MM.1S (cell line): ENCODE results near the gene TUFT1.

Source experiments
- DNase-seq: peaks from one replicate; pipeline ENCODE4 v3.0.0-alpha.2; 2015
- H2AFZ ChIP-seq: fragments of 300-600 bp; sonication (generic); 2 replicates; pipeline ENCODE4 v1.6.0; 2016; ENCODE audit warnings: antibody characterized with exemption, low read length
- H3F3A ChIP-seq: fragments of 300-600 bp; sonication (generic); 2 replicates; pipeline ENCODE4 v1.6.1; 2016; ENCODE audit warnings: mild to moderate bottlenecking, antibody characterized with exemption, low read length, moderate library complexity, mixed read lengths; ENCODE audit not compliant: insufficient read depth
- H3K27ac ChIP-seq: fragments of 300-600 bp; sonication (generic); 2 replicates; pipeline ENCODE4 v1.5.1; 2016; ENCODE audit warnings: mild to moderate bottlenecking, low read length
- H3K27me3 ChIP-seq: fragments of 300-600 bp; sonication (generic); replicated peaks from 2 replicates; pipeline ENCODE4 v1.6.0; 2016; ENCODE audit warnings: low read length; ENCODE audit not compliant: insufficient read depth
- H3K36me3 ChIP-seq: fragments of 300-600 bp; sonication (generic); replicated peaks from 2 replicates; pipeline ENCODE4 v1.6.1; 2016; ENCODE audit warnings: mild to moderate bottlenecking, low read length, mixed read lengths; ENCODE audit not compliant: insufficient read depth
- H3K4me1 ChIP-seq: fragments of 300-600 bp; sonication (generic); 2 replicates; pipeline ENCODE4 v1.6.1; 2016; ENCODE audit warnings: low read length, mixed read lengths
- H3K4me2 ChIP-seq: fragments of 300-600 bp; sonication (generic); 2 replicates; pipeline ENCODE4 v1.6.0; 2016; ENCODE audit warnings: low read depth, low read length
- H3K4me3 ChIP-seq: fragments of 300-600 bp; sonication (generic); 2 replicates; pipeline ENCODE4 v1.5.1; 2016; ENCODE audit warnings: low read length, mixed read lengths
- H3K79me2 ChIP-seq: fragments of 300-600 bp; sonication (generic); 2 replicates; pipeline ENCODE4 v1.6.1; 2016; ENCODE audit warnings: mixed run types, low read length, mixed read lengths
- H3K9ac ChIP-seq: fragments of 300-600 bp; sonication (generic); 2 replicates; pipeline ENCODE4 v1.6.1; 2016; ENCODE audit warnings: low read length, mixed read lengths
- H3K9me2 ChIP-seq: fragments of 300-600 bp; sonication (generic); replicated peaks from 2 replicates; pipeline ENCODE4 v1.6.1; 2016; ENCODE audit warnings: mild to moderate bottlenecking, low read length, mixed read lengths; ENCODE audit not compliant: insufficient read depth
- H3K9me3 ChIP-seq: fragments of 300-600 bp; sonication (generic); replicated peaks from 2 replicates; pipeline ENCODE4 v1.6.1; 2016; ENCODE audit warnings: mild to moderate bottlenecking, low read length, mixed read lengths; ENCODE audit not compliant: insufficient read depth
- H4K20me1 ChIP-seq: fragments of 300-600 bp; sonication (generic); 2 replicates; pipeline ENCODE4 v1.6.1; 2016; ENCODE audit warnings: mild to moderate bottlenecking, low read length, moderate library complexity, mixed read lengths; ENCODE audit not compliant: insufficient read depth
- EZH2 ChIP-seq: fragments of 300-600 bp; sonication (generic); optimal IDR thresholded peaks from 2 replicates; pipeline ENCODE3; 2017; ENCODE audit warnings: low read depth, mild to moderate bottlenecking, antibody characterized with exemption, low read length, mixed read lengths
- EZH2phosphoT487 ChIP-seq: fragments of 300-600 bp; sonication (generic); IDR thresholded peaks from 2 replicates; pipeline ENCODE4 v1.6.1; 2018; ENCODE audit warnings: antibody characterized with exemption, low read length
- TF ChIP-seq, protein P1 (sequence below): fragments of 300-600 bp; sonication (generic); IDR thresholded peaks from 2 replicates; pipeline ENCODE4 v1.5.1; 2016; ENCODE audit warnings: antibody characterized with exemption, low read length, mixed read lengths

TUFT1 gene

DNA sequence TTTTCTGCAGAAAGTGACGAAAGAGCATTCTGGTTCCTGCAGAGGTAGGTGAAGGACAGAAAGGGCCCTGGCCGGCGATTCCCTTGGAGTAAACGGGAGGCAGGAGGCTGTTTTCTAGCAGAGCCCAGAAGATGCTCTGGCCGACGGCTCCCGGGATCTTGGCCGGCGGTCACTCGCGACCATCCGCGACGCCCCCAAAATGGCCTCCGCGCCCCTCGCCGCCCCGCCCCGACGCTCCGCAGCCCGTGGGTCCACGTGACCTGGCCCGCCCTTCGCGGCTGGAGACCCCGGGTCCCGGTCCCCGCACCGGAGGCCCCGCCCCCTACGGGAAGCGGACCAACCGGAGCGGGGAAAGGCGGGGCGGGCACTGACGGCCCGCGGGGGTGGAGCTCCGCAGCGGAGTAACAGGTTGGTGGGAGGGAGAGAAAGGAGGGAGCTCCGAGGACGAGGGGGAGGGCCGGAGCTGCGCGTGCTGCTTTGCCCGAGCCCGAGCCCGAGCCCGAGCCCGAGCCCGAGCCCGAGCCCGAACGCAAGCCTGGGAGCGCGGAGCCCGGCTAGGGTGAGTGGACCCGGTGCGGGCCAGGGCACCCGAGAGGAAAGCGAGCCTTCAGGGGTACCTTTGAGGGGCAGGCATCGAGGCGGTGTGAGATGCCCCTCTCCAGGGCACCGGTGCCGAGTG, 29.0 kb upstream of the TUFT1 start, which contains the start of gene CGN:
Gene CGN (plus strand): TSS at position 431 of the 679 bp plus-strand sequence. CDS start 7,133 bp downstream, outside the sequence.
- peak within 1 kb of the TSS; percentile 61 for H3K9ac ChIP-seq
- peak; percentile 96 for DNase-seq
- no peaks in the 10 kb centered on the region for H3K9me3 ChIP-seq
- peak within 1 kb of the TSS; percentile 93 for H3K4me2 ChIP-seq
- H3K36me3 ChIP-seq, result no peaks in the 10 kb centered on the region
- peak within 1 kb of the TSS; percentile 30; the same call in 1 of the 2 replicates for H3K27ac ChIP-seq
- H3K4me3 ChIP-seq, result peak within 1 kb of the TSS; percentile 76
- peaks cover 24% of the 10 kb centered on the region for H3K4me1 ChIP-seq
- H4K20me1 ChIP-seq, result no peaks in the 10 kb centered on the region
- peak within 1 kb of the TSS; percentile 90 for H2AFZ ChIP-seq
- H3K27me3 ChIP-seq, result 0 out of 2 replicates have a peak, but pooled peaks cover 9% of the 10 kb centered on the region
- H3F3A ChIP-seq, result peaks cover 36% of the 10 kb centered on the region
- TF ChIP-seq, protein P1, sequence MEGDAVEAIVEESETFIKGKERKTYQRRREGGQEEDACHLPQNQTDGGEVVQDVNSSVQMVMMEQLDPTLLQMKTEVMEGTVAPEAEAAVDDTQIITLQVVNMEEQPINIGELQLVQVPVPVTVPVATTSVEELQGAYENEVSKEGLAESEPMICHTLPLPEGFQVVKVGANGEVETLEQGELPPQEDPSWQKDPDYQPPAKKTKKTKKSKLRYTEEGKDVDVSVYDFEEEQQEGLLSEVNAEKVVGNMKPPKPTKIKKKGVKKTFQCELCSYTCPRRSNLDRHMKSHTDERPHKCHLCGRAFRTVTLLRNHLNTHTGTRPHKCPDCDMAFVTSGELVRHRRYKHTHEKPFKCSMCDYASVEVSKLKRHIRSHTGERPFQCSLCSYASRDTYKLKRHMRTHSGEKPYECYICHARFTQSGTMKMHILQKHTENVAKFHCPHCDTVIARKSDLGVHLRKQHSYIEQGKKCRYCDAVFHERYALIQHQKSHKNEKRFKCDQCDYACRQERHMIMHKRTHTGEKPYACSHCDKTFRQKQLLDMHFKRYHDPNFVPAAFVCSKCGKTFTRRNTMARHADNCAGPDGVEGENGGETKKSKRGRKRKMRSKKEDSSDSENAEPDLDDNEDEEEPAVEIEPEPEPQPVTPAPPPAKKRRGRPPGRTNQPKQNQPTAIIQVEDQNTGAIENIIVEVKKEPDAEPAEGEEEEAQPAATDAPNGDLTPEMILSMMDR, result no peak
- TF ChIP-seq EZH2, result no peak
- TF ChIP-seq EZH2phosphoT487, result no peak
- peaks cover 6% of the 10 kb centered on the region; the same call in 1 of the 2 replicates for H3K79me2 ChIP-seq
- no peaks in the 10 kb centered on the region for H3K9me2 ChIP-seq

DNA sequence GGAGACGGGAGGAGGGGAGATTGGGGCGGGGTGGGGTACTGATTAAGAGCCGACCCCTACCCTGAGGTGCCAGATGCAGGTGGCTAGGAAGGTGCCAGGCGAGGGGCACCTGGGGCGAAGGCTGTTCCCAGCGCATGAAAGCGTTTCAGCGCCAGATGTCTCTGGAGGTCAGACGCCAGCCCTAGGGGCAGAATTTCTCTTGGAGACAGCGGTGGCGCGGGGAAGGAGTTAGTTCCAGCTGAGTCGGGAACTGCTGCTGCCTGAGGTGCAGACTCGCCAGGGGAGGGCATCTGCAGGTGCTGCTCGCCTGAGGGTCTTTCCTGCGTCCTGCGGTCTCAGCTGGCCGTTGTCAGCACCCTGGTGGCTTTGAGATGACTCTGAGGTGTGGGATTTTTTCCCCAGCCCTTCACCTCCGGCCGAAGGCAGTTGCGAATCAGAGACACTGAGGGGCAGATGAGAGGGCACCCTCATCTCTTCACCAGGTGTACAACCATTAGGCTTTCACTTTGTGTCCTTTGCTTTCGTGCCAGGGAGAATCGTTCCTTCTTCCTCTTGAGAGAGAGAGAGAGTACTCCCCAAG, 28.4 kb upstream of the TUFT1 start:
- Histone ChIP-seq H3K9me2 (no peaks in the 10 kb centered on the region), H3K79me2 (peaks cover 6% of the 10 kb centered on the region; the same call in 1 of the 2 replicates), H3F3A (peaks cover 36% of the 10 kb centered on the region), H4K20me1 (no peaks in the 10 kb centered on the region), H3K4me2 (peak overlapping the region; percentile 93), H3K27ac (peak overlapping the region; percentile 30; the same call in 1 of the 2 replicates), H3K27me3 (0 out of 2 replicates have a peak, but pooled peaks cover 9% of the 10 kb centered on the region), H2AFZ (peak overlapping the region; percentile 77), H3K9me3 (no peaks in the 10 kb centered on the region), H3K4me1 (peaks cover 24% of the 10 kb centered on the region), H3K9ac (peak overlapping the region; percentile 61), H3K36me3 (no peaks in the 10 kb centered on the region), H3K4me3 (peak overlapping the region; percentile 76)
- peak; percentile 69 for DNase-seq
- no peak for TF ChIP-seq EZH2phosphoT487
- TF ChIP-seq, protein P1, result peak; percentile 24

DNA sequence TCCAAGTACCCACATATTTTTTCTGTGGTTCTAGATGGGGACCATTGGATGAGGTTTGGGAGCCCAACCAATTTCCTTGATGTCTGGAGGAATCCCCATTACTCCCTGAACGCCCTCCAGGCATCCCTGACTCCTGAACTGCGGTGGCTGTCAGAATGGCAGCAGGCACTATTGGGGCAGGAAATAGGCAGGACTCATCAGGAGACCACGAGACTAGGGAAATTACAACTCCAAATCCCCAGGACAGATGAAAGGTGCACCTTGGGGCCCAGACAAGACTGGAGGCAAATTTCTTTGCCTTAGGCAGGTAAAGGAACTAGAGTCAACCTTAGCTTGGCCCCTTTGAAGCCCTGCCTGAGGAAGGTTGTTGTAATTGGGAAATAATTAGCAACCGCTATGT, 27.8 kb upstream of the TUFT1 start:
- Histone ChIP-seq H3F3A (peaks cover 36% of the 10 kb centered on the region), H3K9me3 (no peaks in the 10 kb centered on the region), H2AFZ (peak overlapping the region; percentile 77), H3K79me2 (peaks cover 6% of the 10 kb centered on the region; the same call in 1 of the 2 replicates), H3K27ac (peak overlapping the region; percentile 30; the same call in 1 of the 2 replicates), H4K20me1 (no peaks in the 10 kb centered on the region), H3K9ac (peak overlapping the region; percentile 61; the same call in 1 of the 2 replicates), H3K27me3 (0 out of 2 replicates have a peak, but pooled peaks cover 9% of the 10 kb centered on the region), H3K4me3 (peak overlapping the region; percentile 76), H3K9me2 (no peaks in the 10 kb centered on the region), H3K36me3 (no peaks in the 10 kb centered on the region), H3K4me1 (peaks cover 24% of the 10 kb centered on the region), H3K4me2 (peak overlapping the region; percentile 93)
- TF ChIP-seq EZH2phosphoT487, result no peak
- TF ChIP-seq, protein P1, result no peak
- no peak for TF ChIP-seq EZH2
- no peak for DNase-seq
